Endothelial cell of umbilical vein (primary cell): ENCODE measurements around the gene KCNE1. TPM values are rescaled to one million over a fixed set of nuclear protein-coding genes. Genes with fewer than 3 reads are reported as not detected.

Experiments
- BruUV-seq: library from RNA; stranded (reverse); fragments of 400-500 nt; replicated peaks from 2 replicates; lab custom pipeline; 2021; lab: Mats Ljungman, UMichigan
- CTCF ChIA-PET: fragments of 300-600, 350-600 bp; sonication (Branson Sonifier 250); formaldehyde crosslinking; loops from one replicate; lab custom pipeline; 2021; ENCODE audit warnings: antibody characterized with exemption, inconsistent platforms; lab: Charles Lee
- POLR2A ChIA-PET: fragments of 300-600, 350-600 bp; sonication (Branson Sonifier 250); formaldehyde crosslinking; loops from one replicate; lab custom pipeline; 2021; ENCODE audit warnings: antibody characterized with exemption, inconsistent platforms; lab: Charles Lee
- DNase-seq: peaks from one replicate; pipeline ENCODE4 v3.0.0-alpha.2; 2011; ENCODE audit warnings: low read depth, low spot score
- FAIRE-seq: peaks from 2 replicates; lab custom pipeline; 2011; peaks lifted over from hg19 to GRCh38; lab: Jason Lieb, UNC
- H2AFZ ChIP-seq: 2 replicates; pipeline ENCODE4 v1.6.0; 2012; ENCODE audit warnings: low read depth, low read length, control low read depth, inconsistent platforms
- H3K27ac ChIP-seq: 2 replicates; pipeline ENCODE4 v1.5.1; 2011; ENCODE audit warnings: low read depth, mild to moderate bottlenecking, control low read depth, low read length, moderate library complexity; ENCODE audit not compliant: insufficient read depth
- H3K27me3 ChIP-seq, 2 experiments: 2 replicates each; pipeline versions ENCODE4 v1.6.0 to v1.6.1; 2011; ENCODE audit warnings: low read length in 2 of 2, mixed read lengths in 1 of 2; ENCODE audit not compliant: control insufficient read depth in 2 of 2, insufficient read depth in 2 of 2
- H3K36me3 ChIP-seq, 2 experiments: 2 replicates in 1 of 2; 3 replicates in 1 of 2; pipeline ENCODE4 v1.5.1; 2011; ENCODE audit warnings: low read length in 2 of 2, mild to moderate bottlenecking in 1 of 2, moderate library complexity in 1 of 2; ENCODE audit not compliant: control insufficient read depth in 2 of 2, insufficient read depth in 2 of 2; ENCODE audit errors: extremely low read depth in 1 of 2
- H3K4me1 ChIP-seq: 3 replicates; pipeline ENCODE4 v1.5.1; 2011; ENCODE audit warnings: mild to moderate bottlenecking, low read length; ENCODE audit not compliant: control insufficient read depth, insufficient read depth; ENCODE audit errors: extremely low read depth
- H3K4me2 ChIP-seq: 2 replicates; pipeline ENCODE4 v1.6.1; 2011; ENCODE audit warnings: low read length, control low read depth, mixed read lengths; ENCODE audit not compliant: insufficient read depth
- H3K4me3 ChIP-seq, 3 experiments: fragments of 200-600 bp in 1 of 3; sonication (generic), shearing (Covaris generic) in 1 of 3; replicated peaks in 1 of 3; 2 replicates each; pipeline ENCODE4 v1.5.1; 2011 to 2016; ENCODE audit warnings: control low read depth in 3 of 3, low read length in 3 of 3, mild to moderate bottlenecking in 2 of 3, inconsistent platforms in 1 of 3, low read depth in 1 of 3, moderate library complexity in 1 of 3; ENCODE audit not compliant: insufficient read depth in 1 of 3
- H3K79me2 ChIP-seq: 2 replicates; pipeline ENCODE4 v1.6.0; 2012; ENCODE audit warnings: low read length, inconsistent platforms; ENCODE audit not compliant: control insufficient read depth, insufficient read depth
- H3K9ac ChIP-seq: replicated peaks from 2 replicates; pipeline ENCODE3; 2011; ENCODE audit warnings: low read length, control low read depth; ENCODE audit not compliant: insufficient read depth; ENCODE audit errors: extremely low read depth
- H3K9me1 ChIP-seq: replicated peaks from 3 replicates; pipeline ENCODE4 v1.6.0; 2011; ENCODE audit warnings: mild to moderate bottlenecking, low read length; ENCODE audit not compliant: control insufficient read depth, insufficient read depth; ENCODE audit errors: extremely low read depth
- H3K9me3 ChIP-seq: replicated peaks from 2 replicates; pipeline ENCODE4 v1.5.1; 2012; ENCODE audit warnings: low read length, inconsistent platforms; ENCODE audit not compliant: control insufficient read depth, insufficient read depth
- H4K20me1 ChIP-seq: replicated peaks from 2 replicates; pipeline ENCODE3; 2011; ENCODE audit warnings: mild to moderate bottlenecking, low read length; ENCODE audit not compliant: control insufficient read depth, insufficient read depth; ENCODE audit errors: extremely low read depth
- CTCF ChIP-seq, 2 donors: IDR thresholded peaks; 1 replicate in 1 of 2; 2 replicates in 1 of 2; pipeline ENCODE4 v1.5.1; 2011; ENCODE audit warnings: low read length in 2 of 2, mild to moderate bottlenecking in 2 of 2, moderate library complexity in 2 of 2, control low read depth in 1 of 2, inconsistent platforms in 1 of 2, low read depth in 1 of 2; ENCODE audit not compliant: insufficient read depth in 1 of 2; ENCODE audit errors: extremely low read depth in 1 of 2
- EZH2 ChIP-seq: IDR thresholded peaks from 2 replicates; pipeline ENCODE4 v1.6.1; 2012; ENCODE audit warnings: borderline replicate concordance, low read depth, mild to moderate bottlenecking, moderate library complexity, low read length, inconsistent platforms; ENCODE audit not compliant: severe bottlenecking
- FOS ChIP-seq: IDR thresholded peaks from 2 replicates; pipeline ENCODE4 v1.6.1; 2011; ENCODE audit warnings: mild to moderate bottlenecking, low read length, moderate library complexity, borderline replicate concordance; ENCODE audit not compliant: insufficient read depth
- GATA2 ChIP-seq: IDR thresholded peaks from 2 replicates; pipeline ENCODE4 v1.7.0; 2011; ENCODE audit warnings: low read depth, mild to moderate bottlenecking, moderate library complexity, mixed read lengths, low read length; ENCODE audit not compliant: insufficient read length, insufficient read depth
- JUN ChIP-seq: IDR thresholded peaks from 2 replicates; pipeline ENCODE4 v1.6.1; 2011; ENCODE audit warnings: borderline replicate concordance, low read depth; ENCODE audit not compliant: insufficient read length, insufficient read depth
- MAX ChIP-seq: IDR thresholded peaks from 2 replicates; pipeline ENCODE4 v1.6.1; 2011; ENCODE audit not compliant: insufficient read depth, insufficient read length
- MYC ChIP-seq: IDR thresholded peaks from one replicate; pipeline ENCODE4 v1.6.1; 2011; ENCODE audit warnings: mild to moderate bottlenecking, low read depth, low read length
- POLR2A ChIP-seq: IDR thresholded peaks from 2 replicates; pipeline ENCODE4 v1.6.1; 2012; ENCODE audit warnings: low read depth, mild to moderate bottlenecking, control low read depth, low read length
- POLR2AphosphoS5 ChIP-seq: IDR thresholded peaks from 2 replicates; pipeline ENCODE4 v1.6.1; 2012; ENCODE audit warnings: low read depth, mild to moderate bottlenecking, control low read depth, low read length, moderate library complexity; ENCODE audit not compliant: insufficient read depth
- dilution Hi-C: fragments of 300-500 bp; cut with MboI; formaldehyde crosslinking; loops from one replicate; pipeline ENCODE4 v1.15.0; 2019; ENCODE audit warnings: low sequenced_read_pairs; ENCODE audit not compliant: extremely low pct_ligation_motif_present
- intact Hi-C: fragments of 100-400 bp; cut with micrococcal nuclease; formaldehyde crosslinking; loops from one replicate; pipeline ENCODE4 v1.10.0; 2022
- polyA plus RNA-seq, 4 experiments: library from polyadenylated mRNA; depleted of rRNA in 3 of 4; stranded (reverse) in 3 of 4; unstranded in 1 of 4; fragments of >200 nt; gene quantifications; 2 replicates each; pipeline versions ENCODE4 v1.2.1 to v1.2.3, GENCODE V29; 2011 to 2012; ENCODE audit warnings: missing spikeins in 1 of 4
- total RNA-seq: library from RNA; stranded (reverse); gene quantifications from 2 replicates; pipeline ENCODE4 v1.2.3, GENCODE V29; 2021

KCNE1 gene
- total and polyA plus RNA-seq, 2 donors (not counting 3 experiments of a cell fraction or from before 2014, with no cell fraction given), result 0.10 to 0.38 TPM

GRCh38 chr21:34499116-34499515 lies 12.9 kb downstream of the KCNE1 start:
- dilution Hi-C loops, result no loop called here
- FAIRE-seq, result no peak
- CTCF ChIA-PET, result interaction anchor here (0.9 to 4.0 kb wide), 4 partner anchors 11 to 104 kb away, joined by 3 to 34 read pairs (median 4); partner anchors contain the start of gene KCNE1

More at GRCh38 chr21:34499116-34499515, 12.9 kb downstream of the KCNE1 start:
- H3K9me1 ChIP-seq, result no peaks in the 10 kb centered on the region
- no peak overlapping the region for H3K4me2 ChIP-seq
- no TSS peak for BruUV-seq
- no peaks in the 10 kb centered on the region for H3K36me3 ChIP-seq
- no peaks in the 10 kb centered on the region for H3K79me2 ChIP-seq
- POLR2A ChIA-PET, result no interaction called here
- H3K9ac ChIP-seq, result no peak overlapping the region
- no peak overlapping the region for H2AFZ ChIP-seq
- no peak for DNase-seq
- TF ChIP-seq POLR2A (no peak), MYC (no peak), POLR2AphosphoS5 (no peak), EZH2 (no peak), CTCF (IDR thresholded peaks at IDR 0.05; ENCODE audit: extremely low read depth in 1 of 2, insufficient read depth in 1 of 2, low read depth in 1 of 2, low read length in 2 of 2) (no peak), FOS (no peak), GATA2 (no peak), MAX (no peak), JUN (no peak)
- H3K4me3 ChIP-seq, result no peak overlapping the region
- no peaks in the 10 kb centered on the region for H3K4me1 ChIP-seq
- intact Hi-C loops, result no loop called here
- H4K20me1 ChIP-seq, result no peaks in the 10 kb centered on the region
- no peaks in the 10 kb centered on the region for H3K9me3 ChIP-seq
- no peak overlapping the region for H3K27ac ChIP-seq
- H3K27me3 ChIP-seq, result peaks cover 19% of the 10 kb centered on the region in 2 experiments
